ENCODE data around the gene PTPN1.

Gene PTPN1

DNA sequence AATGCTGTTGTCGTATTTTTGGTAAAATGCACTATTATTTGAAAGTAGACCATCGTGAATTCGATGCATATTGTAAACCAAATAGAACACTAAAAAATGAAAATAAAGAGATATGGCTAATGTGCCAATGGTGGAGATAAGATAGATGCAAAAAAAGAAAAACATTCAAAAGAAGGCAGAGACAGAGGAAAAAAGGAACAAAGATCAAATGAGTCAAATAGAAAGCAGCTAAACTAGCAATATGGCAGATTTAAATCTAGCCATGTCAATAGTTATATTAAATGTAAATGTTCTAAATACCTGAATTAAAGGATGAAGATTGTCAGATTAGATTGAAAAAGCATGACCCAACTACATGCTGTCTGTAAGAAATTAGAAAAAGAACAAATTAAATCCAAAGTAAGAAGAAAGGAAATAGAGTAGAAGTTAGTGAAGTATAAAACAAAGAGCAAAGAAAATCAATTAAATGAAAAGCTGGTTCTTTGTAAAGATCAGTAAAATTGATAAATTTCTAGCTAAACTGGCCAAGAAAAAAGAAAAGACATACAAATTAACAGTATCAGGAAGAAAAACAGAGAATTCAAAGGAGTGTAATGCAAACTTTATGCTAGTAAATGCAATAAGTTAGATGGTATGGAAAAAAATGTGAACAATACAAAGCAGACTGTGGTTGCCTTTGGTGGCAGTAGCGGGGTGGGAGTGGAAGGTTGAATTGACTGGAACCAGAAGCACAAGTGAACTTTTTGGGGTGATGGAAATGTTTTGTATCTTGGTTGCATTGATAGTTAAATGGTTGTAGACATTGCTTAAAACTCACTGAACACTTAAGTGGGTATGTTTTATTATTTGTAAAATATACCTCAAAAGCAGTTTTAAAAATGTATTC is 44.8 kb downstream of the PTPN1 start:
- Mint-ChIP-seq H3K27ac (no peak overlapping the region), H3K9me3 (no peaks in the 10 kb centered on the region), H3K27me3 (ENCODE audit: low read depth) (no peaks in the 10 kb centered on the region), H3K36me3 (ENCODE audit: low read depth) (peaks cover 30% of the 10 kb centered on the region), H3K4me1 (peaks cover 5% of the 10 kb centered on the region), H3K4me3 (no peak overlapping the region)
- TF ChIP-seq CTCF (IDR thresholded peaks at IDR 0.05; ENCODE audit: unreplicated experiment in 3 of 3), result no peak

DNA sequence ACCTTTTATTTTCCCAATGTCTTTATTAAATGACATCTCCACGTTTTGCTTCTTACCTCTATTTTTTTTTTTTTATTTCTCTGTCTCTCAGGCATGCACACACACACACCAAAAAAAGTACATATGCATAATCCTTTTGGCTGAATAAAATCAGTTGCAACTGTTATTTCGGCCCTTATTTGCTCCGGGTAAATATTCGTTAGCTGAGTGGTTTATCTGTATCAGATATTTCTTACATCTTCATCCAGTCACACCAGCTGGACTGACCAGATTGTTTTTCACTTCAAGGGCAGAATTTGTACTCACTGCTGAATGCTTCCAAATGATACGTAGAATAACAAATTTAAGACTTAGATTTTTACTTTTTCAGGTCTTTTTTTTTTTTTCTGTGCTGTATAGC is 45.5 kb downstream of the PTPN1 start:
- Mint-ChIP-seq H3K4me3 (no peak overlapping the region), H3K9me3 (no peaks in the 10 kb centered on the region), H3K4me1 (peaks cover 5% of the 10 kb centered on the region), H3K27ac (no peak overlapping the region), H3K36me3 (ENCODE audit: low read depth) (peaks cover 31% of the 10 kb centered on the region), H3K27me3 (ENCODE audit: low read depth) (no peaks in the 10 kb centered on the region)
- no peak for TF ChIP-seq CTCF (IDR thresholded peaks at IDR 0.05; ENCODE audit: unreplicated experiment in 3 of 3)

GRCh38 chr20:50557549-50558134 is 47.5 kb downstream of the PTPN1 start:
- H3K9me3 Mint-ChIP-seq, result no peaks in the 10 kb centered on the region
- no peak overlapping the region for H3K27ac Mint-ChIP-seq
- H3K4me1 Mint-ChIP-seq, result peaks cover 17% of the 10 kb centered on the region
- TF ChIP-seq CTCF (IDR thresholded peaks at IDR 0.05; ENCODE audit: unreplicated experiment in 3 of 3), result no peak
- H3K27me3 Mint-ChIP-seq (ENCODE audit: low read depth), result no peaks in the 10 kb centered on the region
- H3K36me3 Mint-ChIP-seq (ENCODE audit: low read depth), result peaks cover 39% of the 10 kb centered on the region
- no peak overlapping the region for H3K4me3 Mint-ChIP-seq

GRCh38 chr20:50558483-50558925 is 48.3 kb downstream of the PTPN1 start:
- H3K36me3 Mint-ChIP-seq (ENCODE audit: low read depth), result peaks cover 47% of the 10 kb centered on the region
- H3K4me1 Mint-ChIP-seq, result peaks cover 24% of the 10 kb centered on the region
- no peaks in the 10 kb centered on the region for H3K27me3 Mint-ChIP-seq (ENCODE audit: low read depth)
- TF ChIP-seq CTCF (IDR thresholded peaks at IDR 0.05; ENCODE audit: unreplicated experiment in 3 of 3), result no peak
- H3K27ac Mint-ChIP-seq, result no peak overlapping the region
- no peak overlapping the region for H3K4me3 Mint-ChIP-seq
- H3K9me3 Mint-ChIP-seq, result no peaks in the 10 kb centered on the region

DNA sequence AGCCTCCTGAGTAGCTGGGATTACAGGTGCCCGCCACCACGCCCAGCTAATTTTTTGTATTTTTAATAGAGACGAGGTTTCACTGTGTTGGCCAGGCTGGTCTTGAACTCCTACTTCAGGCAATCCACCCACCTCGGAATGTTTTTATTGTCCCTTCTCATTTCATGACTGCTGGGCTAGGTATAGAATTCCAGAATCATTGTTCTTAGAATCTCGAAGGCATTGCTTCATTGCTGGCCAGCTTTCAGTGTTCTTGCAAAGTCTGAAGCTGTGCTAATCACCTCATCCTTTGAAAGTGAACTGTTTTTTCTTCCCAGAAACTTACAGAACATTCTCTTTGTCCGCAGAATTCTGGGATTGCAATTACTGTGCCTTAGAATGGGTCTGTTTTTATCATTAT is 49.0 kb downstream of the PTPN1 start:
- Mint-ChIP-seq H3K4me1 (peaks cover 25% of the 10 kb centered on the region), H3K27ac (no peak overlapping the region), H3K9me3 (no peaks in the 10 kb centered on the region), H3K36me3 (ENCODE audit: low read depth) (peaks cover 47% of the 10 kb centered on the region), H3K27me3 (ENCODE audit: low read depth) (no peaks in the 10 kb centered on the region), H3K4me3 (no peak overlapping the region)
- no peak for TF ChIP-seq CTCF (IDR thresholded peaks at IDR 0.05; ENCODE audit: unreplicated experiment in 3 of 3)

Data from nephron (organoid).